ENCODE results near the gene PTPRN2. TPM values are rescaled to one million over a fixed set of nuclear protein-coding genes. Genes with fewer than 3 reads are reported as not detected.

PTPRN2 gene
- polyA plus RNA-seq, 1 of the 3 experiments (the other 2 are of a cell fraction): 4.0 TPM

GRCh38 chr7:158502068-158502750, 85.4 kb downstream of the PTPRN2 start:
- no peak overlapping the region for H3K27ac ChIP-seq (ENCODE audit: low read depth in 2 of 2, low read length in 1 of 2)
- H4K20me1 ChIP-seq (ENCODE audit: insufficient read depth): no peaks in the 10 kb centered on the region
- POLR2A ChIA-PET: no interaction called here
- WGBS (ENCODE audit: low lambda C conversion rate): 45% methylated on average over 11 of the region's 11 CpGs
- CTCF ChIA-PET: no interaction called here
- H2AFZ ChIP-seq (ENCODE audit: low read depth): no peak overlapping the region
- TF ChIP-seq SMC3 (IDR thresholded peaks at IDR 0.05; ENCODE audit: low read depth, low read length) (no peak), MEF2A (IDR thresholded peaks at IDR 0.05; ENCODE audit: borderline replicate concordance, low read depth) (no peak), POLR2AphosphoS5 (IDR thresholded peaks at IDR 0.05; ENCODE audit: low read depth, low read length) (no peak), CTCF (IDR thresholded peaks at IDR 0.05) (no peak), NRF1 (IDR thresholded peaks at IDR 0.05; ENCODE audit: low read depth, low read length) (no peak), RAD21 (IDR thresholded peaks at IDR 0.05; ENCODE audit: low read length) (no peak), GATA2 (CRISPR knock-in tag; IDR thresholded peaks at IDR 0.05) (no peak), TEAD4 (IDR thresholded peaks at IDR 0.05; ENCODE audit: borderline replicate concordance, insufficient read depth) (no peak), ZBTB33 (IDR thresholded peaks at IDR 0.05; ENCODE audit: borderline replicate concordance, low read depth) (no peak), RCOR1 (IDR thresholded peaks at IDR 0.05; ENCODE audit: low read length) (no peak), ELF1 (IDR thresholded peaks at IDR 0.05) (no peak), RFX5 (IDR thresholded peaks at IDR 0.05; ENCODE audit: low read length) (no peak), SIN3A (IDR thresholded peaks at IDR 0.05; ENCODE audit: borderline replicate concordance, low read depth, low read length) (no peak), TCF12 (IDR thresholded peaks at IDR 0.05) (no peak), TAF1 (IDR thresholded peaks at IDR 0.05; ENCODE audit: borderline replicate concordance, low read depth, low read length) (no peak), USF2 (IDR thresholded peaks at IDR 0.05; ENCODE audit: borderline replicate concordance, low read depth, low read length) (no peak), FOXM1 (IDR thresholded peaks at IDR 0.05; ENCODE audit: low read depth) (no peak)
- no peak overlapping the region for H3K4me2 ChIP-seq
- no peaks in the 10 kb centered on the region for H3K9me3 ChIP-seq
- H3K4me1 ChIP-seq (ENCODE audit: control insufficient read depth in 1 of 2, insufficient read depth in 2 of 2, low read depth in 1 of 2, low read length in 1 of 2): peaks cover 0 to 14% of the 10 kb centered on the region in 2 experiments; a peak in 2 of 4 replicates
- no peaks in the 10 kb centered on the region for H3K9me2 ChIP-seq
- no peak overlapping the region for H3K4me3 ChIP-seq (ENCODE audit: low read depth in 2 of 2, low read length in 1 of 2)
- no peak for DNase-seq
- H3K27me3 ChIP-seq (ENCODE audit: insufficient read depth): no peaks in the 10 kb centered on the region
- no peaks in the 10 kb centered on the region for H3F3A ChIP-seq (replicated peaks; ENCODE audit: insufficient read depth)
- no peaks in the 10 kb centered on the region for H3K79me2 ChIP-seq (ENCODE audit: insufficient read depth)
- H3K36me3 ChIP-seq (replicated peaks in 1 of 2; ENCODE audit: control insufficient read depth in 1 of 2, insufficient read depth in 2 of 2, low read length in 1 of 2): no peaks in the 10 kb centered on the region
- H3K9ac ChIP-seq: no peak overlapping the region
